GM23338 (cell line): ENCODE data around the gene STN1. TPM values are rescaled to one million over a fixed set of nuclear protein-coding genes. Genes with fewer than 3 reads are reported as not detected.

Experiments
- ATAC-seq: fragments of 200-7000 bp; cut with Tn5 transposase; 3 replicates; pipeline ENCODE4 v1.9.1; 2020
- DNase-seq: peaks from one replicate; pipeline ENCODE4 v3.0.0-alpha.2; 2015; ENCODE audit warnings: low spot score
- H2AFZ ChIP-seq: fragments of 200-600 bp; sonication (generic); 2 replicates; pipeline ENCODE4 v1.8.0; 2016; ENCODE audit warnings: antibody characterized with exemption, mild to moderate bottlenecking, moderate library complexity
- H3F3A ChIP-seq: fragments of 200-600 bp; sonication (generic); replicated peaks from 2 replicates; pipeline ENCODE4 v1.8.0; 2017; ENCODE audit warnings: antibody characterized with exemption, mixed run types, low read depth
- H3K27ac ChIP-seq: fragments of 200-600 bp; sonication (generic); 2 replicates; pipeline ENCODE4 v1.6.1; 2016; ENCODE audit warnings: low read depth
- H3K27me3 ChIP-seq: fragments of 200-600 bp; sonication (generic); 2 replicates; pipeline ENCODE4 v1.8.0; 2016; ENCODE audit warnings: mild to moderate bottlenecking, mixed run types, moderate library complexity; ENCODE audit not compliant: insufficient read depth
- H3K36me3 ChIP-seq: fragments of 200-600 bp; sonication (generic); 2 replicates; pipeline ENCODE4 v1.8.0; 2016; ENCODE audit warnings: mild to moderate bottlenecking; ENCODE audit not compliant: insufficient read depth
- H3K4me1 ChIP-seq: fragments of 200-600 bp; sonication (generic); 2 replicates; pipeline ENCODE4 v1.8.0; 2016; ENCODE audit warnings: mild to moderate bottlenecking, moderate library complexity; ENCODE audit not compliant: insufficient read depth
- H3K4me2 ChIP-seq: fragments of 200-600 bp; sonication (generic); 2 replicates; pipeline ENCODE4 v1.7.1; 2017; ENCODE audit warnings: mixed run types
- H3K4me3 ChIP-seq: fragments of 200-600 bp; sonication (generic); 2 replicates; pipeline ENCODE4 v1.6.1; 2016; ENCODE audit warnings: mixed run types
- H3K79me2 ChIP-seq: fragments of 200-600 bp; sonication (generic); replicated peaks from 2 replicates; pipeline ENCODE4 v1.8.0; 2017; ENCODE audit warnings: mild to moderate bottlenecking; ENCODE audit not compliant: insufficient read depth
- H3K9me2 ChIP-seq: fragments of 200-600 bp; sonication (generic); 2 replicates; pipeline ENCODE4 v1.8.0; 2017; ENCODE audit not compliant: insufficient read depth
- H4K20me1 ChIP-seq: fragments of 200-600 bp; sonication (generic); replicated peaks from 2 replicates; pipeline ENCODE4 v1.8.0; 2017; ENCODE audit warnings: mild to moderate bottlenecking; ENCODE audit not compliant: insufficient read depth
- H3K27ac Mint-ChIP-seq: 2 replicates; pipeline ENCODE4 v1.8.0; 2020; ENCODE audit warnings: inconsistent platforms, mild to moderate bottlenecking, moderate library complexity, mixed read lengths
- H3K27me3 Mint-ChIP-seq: 3 replicates; pipeline ENCODE4 v1.8.0; 2022; ENCODE audit warnings: low read depth, mild to moderate bottlenecking, moderate library complexity, mixed read lengths, inconsistent platforms; ENCODE audit not compliant: insufficient read depth, poor library complexity
- H3K36me3 Mint-ChIP-seq: 3 replicates; pipeline ENCODE4 v1.8.0; 2021; ENCODE audit warnings: low read depth, mild to moderate bottlenecking, inconsistent platforms, moderate library complexity, mixed read lengths
- H3K4me1 Mint-ChIP-seq: 3 replicates; pipeline ENCODE4 v1.8.0; 2020; ENCODE audit warnings: mild to moderate bottlenecking, inconsistent platforms, mixed read lengths
- H3K4me3 Mint-ChIP-seq: 3 replicates; pipeline ENCODE4 v1.8.0; 2021; ENCODE audit warnings: moderate library complexity, mild to moderate bottlenecking, inconsistent platforms, mixed read lengths
- H3K9me3 Mint-ChIP-seq: 3 replicates; pipeline ENCODE4 v1.8.0; 2020; ENCODE audit warnings: moderate library complexity, mild to moderate bottlenecking, inconsistent platforms, mixed read lengths
- EZH2phosphoT487 ChIP-seq: fragments of 200-600 bp; sonication (generic); IDR thresholded peaks from one replicate; pipeline ENCODE4 v1.8.1; 2018; ENCODE audit warnings: antibody characterized with exemption; ENCODE audit not compliant: unreplicated experiment
- JUNB ChIP-seq: IDR thresholded peaks from one replicate; pipeline ENCODE4 v1.6.1; 2016; ENCODE audit warnings: antibody characterized with exemption; ENCODE audit not compliant: unreplicated experiment
- STAT1 ChIP-seq: IDR thresholded peaks from one replicate; pipeline ENCODE4 v1.6.1; 2016; ENCODE audit warnings: antibody characterized with exemption; ENCODE audit not compliant: unreplicated experiment
- ZNF114 ChIP-seq: fragments of 250-450 bp; sonication (Bioruptor Pico); IDR thresholded peaks from 2 replicates; pipeline ENCODE4 v1.5.0; 2020; ENCODE audit warnings: mild to moderate bottlenecking, moderate library complexity
- ZNF331 ChIP-seq: fragments of 250-450 bp; sonication (Bioruptor Pico); IDR thresholded peaks from 2 replicates; pipeline ENCODE4 v1.5.0; 2020; ENCODE audit warnings: low read depth, mild to moderate bottlenecking, moderate library complexity
- polyA plus RNA-seq: library from polyadenylated mRNA; unstranded; fragments of >200 nt; fragmentation: Nextera tagmentation; extraction: Ambion mirVana; gene quantifications from 2 replicates; pipeline ENCODE4 v1.2.1, GENCODE V29; 2016
- total RNA-seq: library from RNA; depleted of rRNA; stranded (reverse); fragments of >200 nt; shearing (Covaris generic); gene quantifications from 2 replicates; pipeline ENCODE4 v1.2.3, GENCODE V29; 2014
- TF ChIP-seq, protein P1 (sequence below), 2 experiments: fragments of 200-600 bp in 1 of 2; sonication (generic) in 1 of 2; conservative IDR thresholded peaks; 2 replicates each; pipeline versions ENCODE4 v1.5.1 to v1.6.1; 2016 to 2017; ENCODE audit warnings: antibody characterized with exemption in 2 of 2, low read depth in 2 of 2, mild to moderate bottlenecking in 2 of 2, moderate library complexity in 1 of 2
- TF ChIP-seq, protein P2 (sequence below): fragments of 250-450 bp; sonication (Bioruptor Pico); IDR thresholded peaks from 2 replicates; pipeline ENCODE4 v1.5.0; 2020; ENCODE audit warnings: mild to moderate bottlenecking, moderate library complexity
- TF ChIP-seq, protein P3 (sequence below): IDR thresholded peaks from 2 replicates; pipeline ENCODE4 v1.6.1; 2016; ENCODE audit warnings: antibody characterized with exemption
- TF ChIP-seq, protein P4 (sequence below): IDR thresholded peaks from one replicate; pipeline ENCODE4 v1.6.1; 2018; ENCODE audit warnings: antibody characterized with exemption; ENCODE audit not compliant: unreplicated experiment

Gene STN1
- total and polyA plus RNA-seq, 2 experiments from 2014 or later = 7.2 to 11.3 TPM

DNA sequence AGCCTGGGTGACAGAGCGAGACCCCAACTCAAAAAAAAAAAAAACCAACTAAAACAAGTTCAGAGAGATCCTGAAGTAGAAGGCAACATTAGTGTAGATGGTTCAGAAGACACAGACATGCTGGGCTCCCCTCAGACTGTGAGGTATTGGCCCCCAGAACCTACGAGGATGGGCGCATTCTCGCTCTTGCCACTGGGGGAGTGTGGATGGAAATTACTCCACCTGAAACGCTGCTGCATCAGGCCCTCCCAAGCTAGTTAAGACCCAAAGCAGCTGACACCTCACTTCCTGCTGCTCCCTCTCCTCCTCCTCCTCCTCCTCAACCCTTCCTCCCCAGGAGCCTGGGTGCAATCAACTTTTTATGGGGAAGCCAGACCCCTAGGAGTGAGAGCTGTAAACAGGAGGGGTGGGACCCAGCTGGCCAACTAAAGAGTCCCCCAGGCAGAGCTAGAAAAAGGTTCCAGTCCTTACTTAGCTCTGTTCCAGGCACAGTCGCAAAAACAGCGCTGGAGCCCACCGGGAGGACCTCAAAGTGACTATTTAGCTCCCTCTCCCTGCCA lies 70.0 kb downstream of the STN1 start:
- Histone ChIP-seq H3K9me2 (no peaks in the 10 kb centered on the region), H3K79me2 (no peaks in the 10 kb centered on the region), H3K4me2 (no peak overlapping the region), H4K20me1 (no peaks in the 10 kb centered on the region), H3K27ac (no peak overlapping the region), H3F3A (no peaks in the 10 kb centered on the region), H3K4me3 (no peak overlapping the region), H3K27me3 (peaks cover 3% of the 10 kb centered on the region), H3K4me1 (peaks cover 15% of the 10 kb centered on the region), H3K36me3 (no peaks in the 10 kb centered on the region), H2AFZ (no peak overlapping the region)
- Mint-ChIP-seq H3K27me3 (peaks cover 10% of the 10 kb centered on the region), H3K4me1 (peaks cover 28% of the 10 kb centered on the region), H3K4me3 (no peak overlapping the region), H3K27ac (no peak overlapping the region), H3K9me3 (no peaks in the 10 kb centered on the region), H3K36me3 (no peaks in the 10 kb centered on the region)
- TF ChIP-seq, protein P1, sequence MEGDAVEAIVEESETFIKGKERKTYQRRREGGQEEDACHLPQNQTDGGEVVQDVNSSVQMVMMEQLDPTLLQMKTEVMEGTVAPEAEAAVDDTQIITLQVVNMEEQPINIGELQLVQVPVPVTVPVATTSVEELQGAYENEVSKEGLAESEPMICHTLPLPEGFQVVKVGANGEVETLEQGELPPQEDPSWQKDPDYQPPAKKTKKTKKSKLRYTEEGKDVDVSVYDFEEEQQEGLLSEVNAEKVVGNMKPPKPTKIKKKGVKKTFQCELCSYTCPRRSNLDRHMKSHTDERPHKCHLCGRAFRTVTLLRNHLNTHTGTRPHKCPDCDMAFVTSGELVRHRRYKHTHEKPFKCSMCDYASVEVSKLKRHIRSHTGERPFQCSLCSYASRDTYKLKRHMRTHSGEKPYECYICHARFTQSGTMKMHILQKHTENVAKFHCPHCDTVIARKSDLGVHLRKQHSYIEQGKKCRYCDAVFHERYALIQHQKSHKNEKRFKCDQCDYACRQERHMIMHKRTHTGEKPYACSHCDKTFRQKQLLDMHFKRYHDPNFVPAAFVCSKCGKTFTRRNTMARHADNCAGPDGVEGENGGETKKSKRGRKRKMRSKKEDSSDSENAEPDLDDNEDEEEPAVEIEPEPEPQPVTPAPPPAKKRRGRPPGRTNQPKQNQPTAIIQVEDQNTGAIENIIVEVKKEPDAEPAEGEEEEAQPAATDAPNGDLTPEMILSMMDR (conservative IDR thresholded peaks at IDR 0.05; ENCODE audit: low read depth in 2 of 2) = peak; percentile 43
- TF ChIP-seq STAT1 = no peak
- peak; percentile 86 for DNase-seq
- ATAC-seq = peak; percentile 92

DNA sequence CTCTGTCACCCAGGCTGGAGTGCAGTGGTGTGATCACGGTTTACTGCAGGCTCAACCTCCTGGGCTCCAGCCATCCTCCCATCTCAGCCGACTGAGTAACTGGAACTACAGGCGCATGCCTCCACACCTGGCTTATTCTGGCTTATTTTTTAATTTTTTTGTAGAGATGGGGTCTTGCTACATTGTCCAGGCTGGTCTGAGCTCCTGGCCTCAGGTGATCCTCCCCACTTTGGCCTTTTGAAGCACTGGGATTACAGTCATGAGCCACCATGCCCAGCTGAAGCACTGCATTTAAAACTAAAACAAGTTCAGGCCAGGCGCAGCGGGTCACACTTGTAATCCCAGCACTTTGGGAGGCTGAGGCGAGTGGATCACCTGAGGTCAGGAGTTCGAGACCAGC lies 70.6 kb downstream of the STN1 start:
- H3K4me1 ChIP-seq = peaks cover 15% of the 10 kb centered on the region
- H4K20me1 ChIP-seq = no peaks in the 10 kb centered on the region
- H3K27me3 ChIP-seq = no peaks in the 10 kb centered on the region
- no peaks in the 10 kb centered on the region for H3K9me2 ChIP-seq
- H3K27ac ChIP-seq = no peak overlapping the region
- Mint-ChIP-seq H3K36me3 (no peaks in the 10 kb centered on the region), H3K9me3 (no peaks in the 10 kb centered on the region), H3K27ac (no peak overlapping the region), H3K4me1 (peaks cover 32% of the 10 kb centered on the region), H3K4me3 (no peak overlapping the region), H3K27me3 (peaks cover 7% of the 10 kb centered on the region)
- no peaks in the 10 kb centered on the region for H3K36me3 ChIP-seq
- no peaks in the 10 kb centered on the region for H3K79me2 ChIP-seq
- ATAC-seq (no peak), DNase-seq (no peak)
- H3K4me2 ChIP-seq = no peak overlapping the region
- H3K4me3 ChIP-seq = no peak overlapping the region
- H2AFZ ChIP-seq = no peak overlapping the region
- H3F3A ChIP-seq = no peaks in the 10 kb centered on the region
- TF ChIP-seq, protein P2, sequence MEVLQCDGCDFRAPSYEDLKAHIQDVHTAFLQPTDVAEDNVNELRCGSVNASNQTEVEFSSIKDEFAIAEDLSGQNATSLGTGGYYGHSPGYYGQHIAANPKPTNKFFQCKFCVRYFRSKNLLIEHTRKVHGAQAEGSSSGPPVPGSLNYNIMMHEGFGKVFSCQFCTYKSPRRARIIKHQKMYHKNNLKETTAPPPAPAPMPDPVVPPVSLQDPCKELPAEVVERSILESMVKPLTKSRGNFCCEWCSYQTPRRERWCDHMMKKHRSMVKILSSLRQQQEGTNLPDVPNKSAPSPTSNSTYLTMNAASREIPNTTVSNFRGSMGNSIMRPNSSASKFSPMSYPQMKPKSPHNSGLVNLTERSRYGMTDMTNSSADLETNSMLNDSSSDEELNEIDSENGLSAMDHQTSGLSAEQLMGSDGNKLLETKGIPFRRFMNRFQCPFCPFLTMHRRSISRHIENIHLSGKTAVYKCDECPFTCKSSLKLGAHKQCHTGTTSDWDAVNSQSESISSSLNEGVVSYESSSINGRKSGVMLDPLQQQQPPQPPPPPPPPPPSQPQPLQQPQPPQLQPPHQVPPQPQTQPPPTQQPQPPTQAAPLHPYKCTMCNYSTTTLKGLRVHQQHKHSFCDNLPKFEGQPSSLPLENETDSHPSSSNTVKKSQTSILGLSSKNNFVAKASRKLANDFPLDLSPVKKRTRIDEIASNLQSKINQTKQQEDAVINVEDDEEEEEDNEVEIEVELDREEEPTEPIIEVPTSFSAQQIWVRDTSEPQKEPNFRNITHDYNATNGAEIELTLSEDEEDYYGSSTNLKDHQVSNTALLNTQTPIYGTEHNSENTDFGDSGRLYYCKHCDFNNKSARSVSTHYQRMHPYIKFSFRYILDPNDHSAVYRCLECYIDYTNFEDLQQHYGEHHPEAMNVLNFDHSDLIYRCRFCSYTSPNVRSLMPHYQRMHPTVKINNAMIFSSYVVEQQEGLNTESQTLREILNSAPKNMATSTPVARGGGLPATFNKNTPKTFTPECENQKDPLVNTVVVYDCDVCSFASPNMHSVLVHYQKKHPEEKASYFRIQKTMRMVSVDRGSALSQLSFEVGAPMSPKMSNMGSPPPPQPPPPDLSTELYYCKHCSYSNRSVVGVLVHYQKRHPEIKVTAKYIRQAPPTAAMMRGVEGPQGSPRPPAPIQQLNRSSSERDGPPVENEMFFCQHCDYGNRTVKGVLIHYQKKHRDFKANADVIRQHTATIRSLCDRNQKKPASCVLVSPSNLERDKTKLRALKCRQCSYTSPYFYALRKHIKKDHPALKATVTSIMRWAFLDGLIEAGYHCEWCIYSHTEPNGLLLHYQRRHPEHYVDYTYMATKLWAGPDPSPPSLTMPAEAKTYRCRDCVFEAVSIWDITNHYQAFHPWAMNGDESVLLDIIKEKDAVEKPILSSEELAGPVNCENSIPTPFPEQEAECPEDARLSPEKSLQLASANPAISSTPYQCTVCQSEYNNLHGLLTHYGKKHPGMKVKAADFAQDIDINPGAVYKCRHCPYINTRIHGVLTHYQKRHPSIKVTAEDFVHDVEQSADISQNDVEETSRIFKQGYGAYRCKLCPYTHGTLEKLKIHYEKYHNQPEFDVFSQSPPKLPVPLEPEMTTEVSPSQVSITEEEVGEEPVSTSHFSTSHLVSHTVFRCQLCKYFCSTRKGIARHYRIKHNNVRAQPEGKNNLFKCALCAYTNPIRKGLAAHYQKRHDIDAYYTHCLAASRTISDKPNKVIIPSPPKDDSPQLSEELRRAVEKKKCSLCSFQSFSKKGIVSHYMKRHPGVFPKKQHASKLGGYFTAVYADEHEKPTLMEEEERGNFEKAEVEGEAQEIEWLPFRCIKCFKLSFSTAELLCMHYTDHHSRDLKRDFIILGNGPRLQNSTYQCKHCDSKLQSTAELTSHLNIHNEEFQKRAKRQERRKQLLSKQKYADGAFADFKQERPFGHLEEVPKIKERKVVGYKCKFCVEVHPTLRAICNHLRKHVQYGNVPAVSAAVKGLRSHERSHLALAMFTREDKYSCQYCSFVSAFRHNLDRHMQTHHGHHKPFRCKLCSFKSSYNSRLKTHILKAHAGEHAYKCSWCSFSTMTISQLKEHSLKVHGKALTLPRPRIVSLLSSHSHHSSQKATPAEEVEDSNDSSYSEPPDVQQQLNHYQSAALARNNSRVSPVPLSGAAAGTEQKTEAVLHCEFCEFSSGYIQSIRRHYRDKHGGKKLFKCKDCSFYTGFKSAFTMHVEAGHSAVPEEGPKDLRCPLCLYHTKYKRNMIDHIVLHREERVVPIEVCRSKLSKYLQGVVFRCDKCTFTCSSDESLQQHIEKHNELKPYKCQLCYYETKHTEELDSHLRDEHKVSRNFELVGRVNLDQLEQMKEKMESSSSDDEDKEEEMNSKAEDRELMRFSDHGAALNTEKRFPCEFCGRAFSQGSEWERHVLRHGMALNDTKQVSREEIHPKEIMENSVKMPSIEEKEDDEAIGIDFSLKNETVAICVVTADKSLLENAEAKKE (CRISPR knock-in tag) = no peak
- TF ChIP-seq, protein P3, sequence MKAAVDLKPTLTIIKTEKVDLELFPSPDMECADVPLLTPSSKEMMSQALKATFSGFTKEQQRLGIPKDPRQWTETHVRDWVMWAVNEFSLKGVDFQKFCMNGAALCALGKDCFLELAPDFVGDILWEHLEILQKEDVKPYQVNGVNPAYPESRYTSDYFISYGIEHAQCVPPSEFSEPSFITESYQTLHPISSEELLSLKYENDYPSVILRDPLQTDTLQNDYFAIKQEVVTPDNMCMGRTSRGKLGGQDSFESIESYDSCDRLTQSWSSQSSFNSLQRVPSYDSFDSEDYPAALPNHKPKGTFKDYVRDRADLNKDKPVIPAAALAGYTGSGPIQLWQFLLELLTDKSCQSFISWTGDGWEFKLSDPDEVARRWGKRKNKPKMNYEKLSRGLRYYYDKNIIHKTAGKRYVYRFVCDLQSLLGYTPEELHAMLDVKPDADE = no peak
- TF ChIP-seq EZH2phosphoT487 (no peak), JUNB (no peak), ZNF114 (no peak), ZNF331 (CRISPR knock-in tag) (no peak)
- TF ChIP-seq, protein P4, sequence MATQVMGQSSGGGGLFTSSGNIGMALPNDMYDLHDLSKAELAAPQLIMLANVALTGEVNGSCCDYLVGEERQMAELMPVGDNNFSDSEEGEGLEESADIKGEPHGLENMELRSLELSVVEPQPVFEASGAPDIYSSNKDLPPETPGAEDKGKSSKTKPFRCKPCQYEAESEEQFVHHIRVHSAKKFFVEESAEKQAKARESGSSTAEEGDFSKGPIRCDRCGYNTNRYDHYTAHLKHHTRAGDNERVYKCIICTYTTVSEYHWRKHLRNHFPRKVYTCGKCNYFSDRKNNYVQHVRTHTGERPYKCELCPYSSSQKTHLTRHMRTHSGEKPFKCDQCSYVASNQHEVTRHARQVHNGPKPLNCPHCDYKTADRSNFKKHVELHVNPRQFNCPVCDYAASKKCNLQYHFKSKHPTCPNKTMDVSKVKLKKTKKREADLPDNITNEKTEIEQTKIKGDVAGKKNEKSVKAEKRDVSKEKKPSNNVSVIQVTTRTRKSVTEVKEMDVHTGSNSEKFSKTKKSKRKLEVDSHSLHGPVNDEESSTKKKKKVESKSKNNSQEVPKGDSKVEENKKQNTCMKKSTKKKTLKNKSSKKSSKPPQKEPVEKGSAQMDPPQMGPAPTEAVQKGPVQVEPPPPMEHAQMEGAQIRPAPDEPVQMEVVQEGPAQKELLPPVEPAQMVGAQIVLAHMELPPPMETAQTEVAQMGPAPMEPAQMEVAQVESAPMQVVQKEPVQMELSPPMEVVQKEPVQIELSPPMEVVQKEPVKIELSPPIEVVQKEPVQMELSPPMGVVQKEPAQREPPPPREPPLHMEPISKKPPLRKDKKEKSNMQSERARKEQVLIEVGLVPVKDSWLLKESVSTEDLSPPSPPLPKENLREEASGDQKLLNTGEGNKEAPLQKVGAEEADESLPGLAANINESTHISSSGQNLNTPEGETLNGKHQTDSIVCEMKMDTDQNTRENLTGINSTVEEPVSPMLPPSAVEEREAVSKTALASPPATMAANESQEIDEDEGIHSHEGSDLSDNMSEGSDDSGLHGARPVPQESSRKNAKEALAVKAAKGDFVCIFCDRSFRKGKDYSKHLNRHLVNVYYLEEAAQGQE = no peak
